ENCODE measurements around the gene MYO1H.

The MYO1H gene

GRCh38 chr12:109458086-109458485, 110.4 kb downstream of the MYO1H start:
- intact Hi-C loops (cut with micrococcal nuclease), result no loop called here
- Mint-ChIP-seq H3K27ac (no peak overlapping the region), H3K9me3 (no peaks in the 10 kb centered on the region), H3K4me3 (no peak overlapping the region), H3K36me3 (ENCODE audit: low read depth) (peaks cover 91% of the 10 kb centered on the region), H3K27me3 (no peaks in the 10 kb centered on the region), H3K4me1 (ENCODE audit: low read depth) (peaks cover 52% of the 10 kb centered on the region)

GRCh38 chr12:109458771-109459208, 111.1 kb downstream of the MYO1H start:
- no peak overlapping the region for H3K4me3 Mint-ChIP-seq
- no peaks in the 10 kb centered on the region for H3K27me3 Mint-ChIP-seq
- intact Hi-C loops (cut with micrococcal nuclease), result no loop called here
- H3K4me1 Mint-ChIP-seq (ENCODE audit: low read depth), result peaks cover 59% of the 10 kb centered on the region
- H3K9me3 Mint-ChIP-seq, result no peaks in the 10 kb centered on the region
- H3K36me3 Mint-ChIP-seq (ENCODE audit: low read depth), result peaks cover 86% of the 10 kb centered on the region
- H3K27ac Mint-ChIP-seq, result no peak overlapping the region

GRCh38 chr12:109459247-109459646, 111.5 kb downstream of the MYO1H start:
- Mint-ChIP-seq H3K27ac (peak overlapping the region; percentile 4), H3K4me1 (ENCODE audit: low read depth) (peaks cover 63% of the 10 kb centered on the region), H3K9me3 (no peaks in the 10 kb centered on the region), H3K27me3 (no peaks in the 10 kb centered on the region), H3K36me3 (ENCODE audit: low read depth) (peaks cover 86% of the 10 kb centered on the region), H3K4me3 (no peak overlapping the region)
- intact Hi-C loops (cut with micrococcal nuclease), result no loop called here

GRCh38 chr12:109460538-109460937, 112.8 kb downstream of the MYO1H start:
- H3K27me3 Mint-ChIP-seq, result no peaks in the 10 kb centered on the region
- intact Hi-C loops (cut with micrococcal nuclease), result no loop called here
- peaks cover 76% of the 10 kb centered on the region for H3K4me1 Mint-ChIP-seq (ENCODE audit: low read depth)
- no peaks in the 10 kb centered on the region for H3K9me3 Mint-ChIP-seq
- peaks cover 86% of the 10 kb centered on the region for H3K36me3 Mint-ChIP-seq (ENCODE audit: low read depth)
- H3K27ac Mint-ChIP-seq, result peak overlapping the region; percentile 90
- no peak overlapping the region for H3K4me3 Mint-ChIP-seq

GRCh38 chr12:109461049-109461845, 113.5 kb downstream of the MYO1H start:
- H3K27ac Mint-ChIP-seq, result peak overlapping the region; percentile 90
- intact Hi-C loops (cut with micrococcal nuclease), result no loop called here
- peaks cover 83% of the 10 kb centered on the region for H3K4me1 Mint-ChIP-seq (ENCODE audit: low read depth)
- peaks cover 86% of the 10 kb centered on the region for H3K36me3 Mint-ChIP-seq (ENCODE audit: low read depth)
- no peaks in the 10 kb centered on the region for H3K9me3 Mint-ChIP-seq
- no peaks in the 10 kb centered on the region for H3K27me3 Mint-ChIP-seq
- peak overlapping the region; percentile 49 for H3K4me3 Mint-ChIP-seq

- H3K4me3 Mint-ChIP-seq, result peak overlapping the region; percentile 49
- H3K9me3 Mint-ChIP-seq, result no peaks in the 10 kb centered on the region
- H3K27me3 Mint-ChIP-seq, result no peaks in the 10 kb centered on the region
- peak overlapping the region; percentile 90 for H3K27ac Mint-ChIP-seq
- H3K36me3 Mint-ChIP-seq (ENCODE audit: low read depth), result peaks cover 86% of the 10 kb centered on the region
- intact Hi-C loops (cut with micrococcal nuclease), result loop anchor here (2.0 kb wide), 1 partner anchor 15 kb away; the partner anchor contains the start of genes KCTD10 and UBE3B
- peaks cover 92% of the 10 kb centered on the region for H3K4me1 Mint-ChIP-seq (ENCODE audit: low read depth)
Measured at GRCh38 chr12:109461846-109462756, 114.4 kb downstream of the MYO1H start.

- Mint-ChIP-seq H3K27me3 (no peaks in the 10 kb centered on the region), H3K36me3 (ENCODE audit: low read depth) (peaks cover 83% of the 10 kb centered on the region), H3K4me3 (peak overlapping the region; percentile 49), H3K4me1 (ENCODE audit: low read depth) (peaks cover 100% of the 10 kb centered on the region), H3K9me3 (no peaks in the 10 kb centered on the region), H3K27ac (peak overlapping the region; percentile 90)
- intact Hi-C loops (cut with micrococcal nuclease), result loop anchor here (2.0 kb wide), 1 partner anchor 14 kb away; the partner anchor contains the start of genes KCTD10 and UBE3B
Measured at GRCh38 chr12:109462868-109463692, 115.4 kb downstream of the MYO1H start.

- Mint-ChIP-seq H3K27ac (peak overlapping the region; percentile 90), H3K36me3 (ENCODE audit: low read depth) (peaks cover 83% of the 10 kb centered on the region), H3K4me1 (ENCODE audit: low read depth) (peaks cover 100% of the 10 kb centered on the region), H3K4me3 (peak overlapping the region; percentile 15), H3K27me3 (no peaks in the 10 kb centered on the region), H3K9me3 (no peaks in the 10 kb centered on the region)
- intact Hi-C loops (cut with micrococcal nuclease), result loop anchor here (2.0 kb wide), 1 partner anchor 13 kb away; the partner anchor contains the start of genes KCTD10 and UBE3B
Measured at GRCh38 chr12:109463756-109464155, 116.1 kb downstream of the MYO1H start.

GRCh38 chr12:109464642-109465351, 117.1 kb downstream of the MYO1H start:
- intact Hi-C loops (cut with micrococcal nuclease), result no loop called here
- Mint-ChIP-seq H3K4me3 (no peak overlapping the region), H3K36me3 (ENCODE audit: low read depth) (peaks cover 83% of the 10 kb centered on the region), H3K27me3 (no peaks in the 10 kb centered on the region), H3K27ac (no peak overlapping the region), H3K4me1 (ENCODE audit: low read depth) (peaks cover 100% of the 10 kb centered on the region), H3K9me3 (no peaks in the 10 kb centered on the region)

- H3K9me3 Mint-ChIP-seq, result no peaks in the 10 kb centered on the region
- no peak overlapping the region for H3K27ac Mint-ChIP-seq
- H3K4me1 Mint-ChIP-seq (ENCODE audit: low read depth), result peaks cover 98% of the 10 kb centered on the region
- peaks cover 83% of the 10 kb centered on the region for H3K36me3 Mint-ChIP-seq (ENCODE audit: low read depth)
- H3K27me3 Mint-ChIP-seq, result no peaks in the 10 kb centered on the region
- H3K4me3 Mint-ChIP-seq, result no peak overlapping the region
- intact Hi-C loops (cut with micrococcal nuclease), result no loop called here
Measured at GRCh38 chr12:109466305-109466704, 118.6 kb downstream of the MYO1H start.

GRCh38 chr12:109466821-109467220, 119.1 kb downstream of the MYO1H start:
- Mint-ChIP-seq H3K36me3 (ENCODE audit: low read depth) (peaks cover 79% of the 10 kb centered on the region), H3K27me3 (no peaks in the 10 kb centered on the region), H3K4me3 (no peak overlapping the region), H3K27ac (no peak overlapping the region), H3K4me1 (ENCODE audit: low read depth) (peaks cover 93% of the 10 kb centered on the region), H3K9me3 (no peaks in the 10 kb centered on the region)
- intact Hi-C loops (cut with micrococcal nuclease), result no loop called here

GRCh38 chr12:109467978-109468676, 120.4 kb downstream of the MYO1H start:
- Mint-ChIP-seq H3K4me3 (peak overlapping the region; percentile 32), H3K36me3 (ENCODE audit: low read depth) (peaks cover 79% of the 10 kb centered on the region), H3K27ac (peak overlapping the region; percentile 88), H3K27me3 (no peaks in the 10 kb centered on the region), H3K9me3 (no peaks in the 10 kb centered on the region), H3K4me1 (ENCODE audit: low read depth) (peaks cover 80% of the 10 kb centered on the region)
- intact Hi-C loops (cut with micrococcal nuclease), result loop anchor here (2.0 kb wide), 1 partner anchor 35 kb away; no protein-coding TSS in a partner anchor
